GM12878 (cell line): ENCODE results near the gene AP2B1. TPM values are rescaled to one million over a fixed set of nuclear protein-coding genes. Genes with fewer than 3 reads are reported as not detected.

Experiments used
- ATAC-seq: fragments of 200-7000 bp; cut with Tn5 transposase; 3 replicates; pipeline ENCODE4 v1.9.1; 2020; ENCODE audit warnings: mild to moderate bottlenecking, moderate library complexity
- BruUV-seq: library from RNA; stranded (reverse); fragments of 400-500 nt; replicated peaks from 2 replicates; lab custom pipeline; 2021; lab: Mats Ljungman, UMichigan
- CTCF ChIA-PET: fragments of 300-600 bp; sonication (Branson Sonifier 250); formaldehyde crosslinking; extraction: SDS; loops from one replicate; lab custom pipeline; 2021; ENCODE audit warnings: inconsistent platforms; lab: Yijun Ruan, JAX
- POLR2A ChIA-PET: fragments of 350-600 bp; formaldehyde crosslinking; extraction: SDS; loops from one replicate; lab custom pipeline; 2021; ENCODE audit warnings: inconsistent platforms; lab: Charles Lee
- RAD21 ChIA-PET: fragments of 300-600 bp; sonication (Branson Sonifier 250); formaldehyde crosslinking; loops from one replicate; lab custom pipeline; 2023; ENCODE audit warnings: antibody characterized with exemption; ENCODE audit not compliant: unreplicated experiment; lab: Charles Lee
- SMC1A ChIA-PET: fragments of 300-600 bp; sonication (Branson Sonifier 250); formaldehyde crosslinking; loops from one replicate; lab custom pipeline; 2023; ENCODE audit not compliant: unreplicated experiment, uncharacterized antibody; lab: Charles Lee
- DNase-seq: peaks from one replicate; pipeline ENCODE4 v3.0.0-alpha.2; 2011; ENCODE audit warnings: low read depth, low spot score
- FAIRE-seq: peaks from 3 replicates; lab custom pipeline; 2011; peaks lifted over from hg19 to GRCh38; lab: Jason Lieb, UNC
- H2AFZ ChIP-seq: 2 replicates; pipeline ENCODE4 v1.6.0; 2011; ENCODE audit warnings: low read depth, low read length, control low read depth; ENCODE audit not compliant: control insufficient read depth
- H3K27ac ChIP-seq: 2 replicates; pipeline ENCODE4 v1.5.1; 2011; ENCODE audit warnings: control low read depth; ENCODE audit not compliant: control insufficient read depth, insufficient read depth
- H3K27me3 ChIP-seq, 2 experiments: replicated peaks in 1 of 2; 2 replicates each; pipeline versions ENCODE4 v1.6.0 to v1.6.1; 2011; ENCODE audit warnings: low read length in 1 of 2; ENCODE audit not compliant: control insufficient read depth in 2 of 2, insufficient read depth in 2 of 2
- H3K36me3 ChIP-seq, 2 experiments: 2 replicates each; pipeline ENCODE4 v1.5.1; 2011; ENCODE audit warnings: low read length in 1 of 2; ENCODE audit not compliant: control insufficient read depth in 2 of 2, insufficient read depth in 2 of 2
- H3K4me1 ChIP-seq: 2 replicates; pipeline ENCODE4 v1.6.1; 2011; ENCODE audit warnings: mild to moderate bottlenecking, low read length, moderate library complexity, mixed read lengths; ENCODE audit not compliant: control insufficient read depth, insufficient read depth
- H3K4me2 ChIP-seq: 2 replicates; pipeline ENCODE4 v1.6.0; 2011; ENCODE audit warnings: control low read depth; ENCODE audit not compliant: control insufficient read depth, insufficient read depth
- H3K4me3 ChIP-seq: fragments of 200-600 bp; sonication (generic); 2 replicates; pipeline ENCODE4 v1.5.1; 2016
- H3K79me2 ChIP-seq: 2 replicates; pipeline ENCODE4 v1.6.0; 2011; ENCODE audit warnings: low read length; ENCODE audit not compliant: control insufficient read depth, insufficient read depth
- H3K9ac ChIP-seq: 2 replicates; pipeline ENCODE4 v1.8.0; 2011; ENCODE audit warnings: low read length, control low read depth, mixed read lengths; ENCODE audit not compliant: control insufficient read depth, insufficient read depth
- H3K9me3 ChIP-seq: replicated peaks from 3 replicates; pipeline ENCODE4 v1.5.1; 2011; ENCODE audit warnings: mild to moderate bottlenecking, low read length; ENCODE audit not compliant: control insufficient read depth, insufficient read depth
- H4K20me1 ChIP-seq: 2 replicates; pipeline ENCODE4 v1.6.0; 2011; ENCODE audit not compliant: control insufficient read depth, insufficient read depth
- BCL11A ChIP-seq: IDR thresholded peaks from 2 replicates; pipeline ENCODE4 v1.6.1; 2011; ENCODE audit warnings: low read depth, low read length
- BRCA1 ChIP-seq: IDR thresholded peaks from 2 replicates; pipeline ENCODE4 v1.6.1; 2011; ENCODE audit warnings: low read depth, low read length, improper control_type of control experiment
- CBFB ChIP-seq: IDR thresholded peaks from 2 replicates; pipeline ENCODE4 v1.6.1; 2016; ENCODE audit warnings: antibody characterized with exemption, low read depth
- HDGF ChIP-seq: fragments of 450-650 bp; IDR thresholded peaks from 2 replicates; pipeline ENCODE4 v1.6.1; 2016; ENCODE audit warnings: antibody characterized with exemption
- IKZF1 ChIP-seq: fragments of 450-650 bp; conservative IDR thresholded peaks from 2 replicates; pipeline ENCODE4 v1.6.1; 2017; ENCODE audit warnings: antibody characterized with exemption, mild to moderate bottlenecking
- IKZF2 ChIP-seq, 2 experiments: fragments of 450-650 bp; IDR thresholded peaks; 2 replicates each; pipeline ENCODE4 v1.6.1; 2017; ENCODE audit warnings: mild to moderate bottlenecking in 2 of 2, moderate library complexity in 2 of 2
- JUND ChIP-seq: IDR thresholded peaks from 2 replicates; pipeline ENCODE4 v1.6.1; 2012; ENCODE audit warnings: low read depth, mild to moderate bottlenecking, low read length, improper control_type of control experiment, moderate library complexity
- MAX ChIP-seq: IDR thresholded peaks from 2 replicates; pipeline ENCODE4 v1.6.1; 2012; ENCODE audit warnings: low read depth, low read length, improper control_type of control experiment
- NFYA ChIP-seq: IDR thresholded peaks from 2 replicates; pipeline ENCODE4 v1.6.1; 2011; ENCODE audit warnings: low read depth, mild to moderate bottlenecking, low read length, improper control_type of control experiment, borderline replicate concordance
- NFYB ChIP-seq: IDR thresholded peaks from 2 replicates; pipeline ENCODE4 v1.6.1; 2011; ENCODE audit warnings: low read depth, mild to moderate bottlenecking, low read length, improper control_type of control experiment, moderate library complexity; ENCODE audit not compliant: insufficient read depth
- PML ChIP-seq: IDR thresholded peaks from 2 replicates; pipeline ENCODE4 v1.6.1; 2012; ENCODE audit warnings: low read length, inconsistent platforms
- ZNF592 ChIP-seq: fragments of 450-650 bp; IDR thresholded peaks from 2 replicates; pipeline ENCODE4 v1.6.1; 2017; ENCODE audit warnings: mild to moderate bottlenecking, moderate library complexity
- ZSCAN29 ChIP-seq: fragments of 450-650 bp; IDR thresholded peaks from 2 replicates; pipeline ENCODE4 v1.6.1; 2017; ENCODE audit warnings: mild to moderate bottlenecking, moderate library complexity
- WGBS: methylation state at CpG from one replicate; pipeline ENCODE4 v1.1.6; 2016; ENCODE audit warnings: low lambda C conversion rate; ENCODE audit not compliant: insufficient replicate concordance, insufficient coverage; ENCODE audit errors: missing lambda C conversion rate; 5-methylcytosine and 5-hydroxymethylcytosine counted together
- in situ Hi-C: fragments of 300-500 bp; cut with MboI; formaldehyde crosslinking; loops from 9 replicates; pipeline ENCODE4 v1.14.3; 2018; ENCODE audit warnings: mixed read lengths
- intact Hi-C: fragments of 100-400 bp; cut with micrococcal nuclease; formaldehyde crosslinking; loops from one replicate; pipeline ENCODE4 v1.14.2; 2022; ENCODE audit not compliant: unreplicated experiment
- polyA plus RNA-seq, 11 experiments: library from polyadenylated mRNA; depleted of rRNA in 4 of 11; unstranded in 6 of 11; stranded (reverse) in 5 of 11; fragments of >200 nt; fragmentation: Nextera tagmentation in 4 of 11; fragmentation: Illumina TruSeq in 1 of 11; extraction: Ambion mirVana in 4 of 11; extraction: Trizol in 1 of 11; gene quantifications; 1 replicate in 1 of 11; 2 replicates in 10 of 11; pipeline versions ENCODE4 v1.2.1 to v1.2.3, GENCODE V29; 2011 to 2016; ENCODE audit warnings: inconsistent platforms in 2 of 11, missing spikeins in 2 of 11, low read depth in 1 of 11
- total RNA-seq, 4 experiments: library from RNA; depleted of rRNA in 3 of 4; stranded (reverse); fragments of >200 nt in 3 of 4; fragmentation: Illumina TruSeq in 1 of 4; extraction: Trizol in 1 of 4; gene quantifications; 2 replicates each; pipeline versions ENCODE4 v1.2.1 to v1.2.3, GENCODE V29; 2013 to 2021
- TF ChIP-seq, protein P1 (sequence below): fragments of 450-650 bp; IDR thresholded peaks from 2 replicates; pipeline ENCODE4 v1.6.1; 2018; ENCODE audit warnings: borderline replicate concordance, mild to moderate bottlenecking; ENCODE audit not compliant: partially characterized antibody
- TF ChIP-seq, protein P2 (sequence below): fragments of 450-650 bp; formaldehyde crosslinking; IDR thresholded peaks from 2 replicates; pipeline ENCODE4 v1.5.0; 2022; ENCODE audit warnings: mild to moderate bottlenecking, missing genetic modification characterization

The AP2B1 gene
- total and polyA plus RNA-seq, 10 of the 15 experiments (the other 5 are each of a cell fraction or from before 2014, with no cell fraction given), result 18.6 to 112 (median 53.9) TPM

DNA sequence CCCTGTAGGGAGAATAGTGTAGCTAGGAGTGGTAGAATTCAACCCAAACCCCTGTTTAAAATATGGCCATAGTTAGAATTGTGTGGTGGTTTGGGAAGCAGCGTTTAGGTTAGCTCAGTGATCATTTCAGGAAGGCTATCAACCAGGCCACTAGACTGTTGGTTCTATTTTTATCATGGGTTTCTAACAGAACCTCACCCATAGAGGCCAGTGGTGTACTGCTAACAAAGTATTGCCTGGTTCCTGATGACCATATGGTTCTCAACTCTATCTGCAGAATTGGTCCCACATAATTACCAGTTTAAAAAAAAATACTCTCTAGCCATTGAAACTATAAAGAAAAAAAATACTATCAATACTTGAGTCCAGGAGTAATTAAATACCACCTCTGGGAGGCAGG lies 73.8 kb downstream of the AP2B1 start:
- Histone ChIP-seq H3K27me3 (no peaks in the 10 kb centered on the region), H3K9me3 (no peaks in the 10 kb centered on the region), H3K36me3 (peaks cover 0 to 16% of the 10 kb centered on the region in 2 experiments; a peak in 2 of 4 replicates), H3K79me2 (no peaks in the 10 kb centered on the region), H3K4me3 (no peak overlapping the region), H3K9ac (no peak overlapping the region), H3K4me2 (no peak overlapping the region), H3K27ac (no peak overlapping the region), H3K4me1 (no peaks in the 10 kb centered on the region), H4K20me1 (no peaks in the 10 kb centered on the region), H2AFZ (no peak overlapping the region)
- CTCF ChIA-PET, result interaction anchor here (0.8 to 1.0 kb wide), 2 partner anchors 8 to 103 kb away, joined by 3 read pairs; no protein-coding TSS in a partner anchor
- POLR2A ChIA-PET, result interaction anchor here (0.7 kb wide), 1 partner anchor 9 kb away, joined by 4 read pairs; no protein-coding TSS in a partner anchor
- no TSS peak for BruUV-seq
- DNase-seq, result no peak
- in situ Hi-C loops (no loop called here), intact Hi-C loops (no loop called here)
- ATAC-seq, result no peak
- SMC1A ChIA-PET, result no interaction called here
- RAD21 ChIA-PET, result no interaction called here
- FAIRE-seq, result no peak
- 92% methylated on average over 1 of the region's 1 CpG for WGBS
- no peak for TF ChIP-seq PML
- no peak for TF ChIP-seq HDGF
- TF ChIP-seq, protein P1, sequence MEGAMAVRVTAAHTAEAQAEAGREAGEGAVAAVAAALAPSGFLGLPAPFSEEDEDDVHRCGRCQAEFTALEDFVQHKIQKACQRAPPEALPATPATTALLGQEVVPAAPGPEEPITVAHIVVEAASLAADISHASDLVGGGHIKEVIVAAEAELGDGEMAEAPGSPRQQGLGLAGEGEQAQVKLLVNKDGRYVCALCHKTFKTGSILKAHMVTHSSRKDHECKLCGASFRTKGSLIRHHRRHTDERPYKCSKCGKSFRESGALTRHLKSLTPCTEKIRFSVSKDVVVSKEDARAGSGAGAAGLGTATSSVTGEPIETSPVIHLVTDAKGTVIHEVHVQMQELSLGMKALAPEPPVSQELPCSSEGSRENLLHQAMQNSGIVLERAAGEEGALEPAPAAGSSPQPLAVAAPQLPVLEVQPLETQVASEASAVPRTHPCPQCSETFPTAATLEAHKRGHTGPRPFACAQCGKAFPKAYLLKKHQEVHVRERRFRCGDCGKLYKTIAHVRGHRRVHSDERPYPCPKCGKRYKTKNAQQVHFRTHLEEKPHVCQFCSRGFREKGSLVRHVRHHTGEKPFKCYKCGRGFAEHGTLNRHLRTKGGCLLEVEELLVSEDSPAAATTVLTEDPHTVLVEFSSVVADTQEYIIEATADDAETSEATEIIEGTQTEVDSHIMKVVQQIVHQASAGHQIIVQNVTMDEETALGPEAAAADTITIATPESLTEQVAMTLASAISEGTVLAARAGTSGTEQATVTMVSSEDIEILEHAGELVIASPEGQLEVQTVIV, result no peak
- TF ChIP-seq NFYB, result no peak
- no peak for TF ChIP-seq ZSCAN29
- TF ChIP-seq IKZF1, result no peak
- TF ChIP-seq JUND, result no peak
- TF ChIP-seq BCL11A, result no peak
- TF ChIP-seq, protein P2, sequence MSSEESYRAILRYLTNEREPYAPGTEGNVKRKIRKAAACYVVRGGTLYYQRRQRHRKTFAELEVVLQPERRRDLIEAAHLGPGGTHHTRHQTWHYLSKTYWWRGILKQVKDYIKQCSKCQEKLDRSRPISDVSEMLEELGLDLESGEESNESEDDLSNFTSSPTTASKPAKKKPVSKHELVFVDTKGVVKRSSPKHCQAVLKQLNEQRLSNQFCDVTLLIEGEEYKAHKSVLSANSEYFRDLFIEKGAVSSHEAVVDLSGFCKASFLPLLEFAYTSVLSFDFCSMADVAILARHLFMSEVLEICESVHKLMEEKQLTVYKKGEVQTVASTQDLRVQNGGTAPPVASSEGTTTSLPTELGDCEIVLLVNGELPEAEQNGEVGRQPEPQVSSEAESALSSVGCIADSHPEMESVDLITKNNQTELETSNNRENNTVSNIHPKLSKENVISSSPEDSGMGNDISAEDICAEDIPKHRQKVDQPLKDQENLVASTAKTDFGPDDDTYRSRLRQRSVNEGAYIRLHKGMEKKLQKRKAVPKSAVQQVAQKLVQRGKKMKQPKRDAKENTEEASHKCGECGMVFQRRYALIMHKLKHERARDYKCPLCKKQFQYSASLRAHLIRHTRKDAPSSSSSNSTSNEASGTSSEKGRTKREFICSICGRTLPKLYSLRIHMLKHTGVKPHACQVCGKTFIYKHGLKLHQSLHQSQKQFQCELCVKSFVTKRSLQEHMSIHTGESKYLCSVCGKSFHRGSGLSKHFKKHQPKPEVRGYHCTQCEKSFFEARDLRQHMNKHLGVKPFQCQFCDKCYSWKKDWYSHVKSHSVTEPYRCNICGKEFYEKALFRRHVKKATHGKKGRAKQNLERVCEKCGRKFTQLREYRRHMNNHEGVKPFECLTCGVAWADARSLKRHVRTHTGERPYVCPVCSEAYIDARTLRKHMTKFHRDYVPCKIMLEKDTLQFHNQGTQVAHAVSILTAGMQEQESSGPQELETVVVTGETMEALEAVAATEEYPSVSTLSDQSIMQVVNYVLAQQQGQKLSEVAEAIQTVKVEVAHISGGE (CRISPR knock-in tag), result no peak
- TF ChIP-seq ZNF592, result no peak
- TF ChIP-seq BRCA1, result no peak
- no peak for TF ChIP-seq NFYA
- TF ChIP-seq CBFB, result no peak
- no peak for TF ChIP-seq IKZF2 (IDR thresholded peaks at IDR 0.05)
- TF ChIP-seq MAX, result no peak
